IPS-18c (cell line): ENCODE results near the gene C14orf180.
"Not testable (repeated sequence)": the region's sequence is repeated elsewhere in the genome, so short reads cannot be mapped to it uniquely, and the experiment has no call there.

Experiments used
- H3K4me3 ChIP-seq: 2 replicates; pipeline ENCODE4 v1.7.0; 2013; ENCODE audit warnings: low read depth, mild to moderate bottlenecking, low read length, moderate library complexity; ENCODE audit not compliant: insufficient read depth
- H3K9me3 ChIP-seq: one replicate; pipeline ENCODE4 v1.6.1; 2013; ENCODE audit warnings: mild to moderate bottlenecking, low read length, moderate library complexity; ENCODE audit not compliant: control insufficient read depth, insufficient read depth

C14orf180 gene

DNA sequence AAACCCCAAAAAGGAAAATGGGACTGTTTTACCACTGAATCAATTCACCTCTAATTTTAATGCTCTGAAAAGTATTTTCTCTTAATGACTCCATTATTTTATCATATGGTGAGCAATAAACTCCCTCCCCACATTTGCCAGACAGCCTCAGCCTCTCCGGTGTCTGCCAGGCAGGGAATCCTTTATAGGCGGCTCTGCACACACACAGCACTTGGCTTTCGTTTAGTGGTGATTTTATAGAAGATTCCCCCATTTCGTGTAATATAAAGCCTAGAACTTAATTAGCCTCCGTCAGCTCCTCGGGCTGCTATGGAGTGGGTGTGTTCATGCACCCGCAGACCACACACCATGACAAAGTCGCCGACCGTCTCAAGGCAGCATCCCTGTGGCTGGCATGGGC lies 10.1 kb upstream of the C14orf180 start:
- H3K4me3 ChIP-seq = no peak overlapping the region
- no peaks in the 10 kb centered on the region for H3K9me3 ChIP-seq

GRCh38 chr14:104571246-104571645 lies 8.3 kb upstream of the C14orf180 start:
- H3K4me3 ChIP-seq = no peak overlapping the region
- no peaks in the 10 kb centered on the region for H3K9me3 ChIP-seq

GRCh38 chr14:104572024-104572626 lies 7.4 kb upstream of the C14orf180 start:
- H3K9me3 ChIP-seq = no peaks in the 10 kb centered on the region
- no peak overlapping the region for H3K4me3 ChIP-seq

DNA sequence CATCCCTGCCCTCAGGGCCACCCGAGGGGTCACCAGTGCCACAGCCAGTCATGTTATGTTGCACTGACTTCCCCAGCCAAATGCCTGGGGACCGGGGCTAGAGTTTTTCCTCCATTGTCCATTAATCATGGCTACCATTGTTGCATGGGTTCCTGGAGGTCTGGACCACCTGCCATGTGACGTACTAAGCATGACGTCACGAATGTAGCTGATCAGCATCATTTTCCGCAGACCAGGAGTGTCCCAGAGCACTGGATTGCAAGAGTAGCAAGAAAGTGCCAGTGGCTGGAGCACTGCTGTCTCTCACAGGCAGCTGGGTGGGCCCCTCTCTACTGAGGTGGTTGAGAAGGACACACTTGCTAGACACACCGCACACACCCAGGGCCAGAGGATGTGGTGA lies 6.9 kb upstream of the C14orf180 start:
- Histone ChIP-seq H3K4me3 (no peak overlapping the region), H3K9me3 (no peaks in the 10 kb centered on the region)

DNA sequence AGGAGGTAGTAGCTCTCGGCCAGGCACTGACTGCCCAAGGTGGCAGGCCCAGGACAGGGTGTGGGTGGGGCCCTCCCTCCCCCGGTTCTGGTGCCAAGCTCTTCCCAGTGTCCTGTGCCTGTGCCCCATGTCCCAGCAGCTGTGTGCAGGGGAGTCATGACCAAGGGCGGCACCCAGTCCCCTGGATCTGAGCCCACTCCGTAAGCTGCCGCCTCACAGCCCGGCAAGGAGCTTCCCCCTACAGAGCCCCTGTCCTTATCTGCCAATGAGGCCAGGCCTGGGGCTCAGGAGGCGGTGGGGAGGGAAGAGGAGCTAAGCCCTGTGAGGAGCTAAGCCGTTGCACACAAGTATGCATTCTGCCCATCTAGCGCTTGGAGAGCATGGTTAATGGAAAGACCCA lies 5.6 kb upstream of the C14orf180 start:
- Histone ChIP-seq H3K9me3 (no peaks in the 10 kb centered on the region), H3K4me3 (no peak overlapping the region)

GRCh38 chr14:104574536-104574935 lies 5.0 kb upstream of the C14orf180 start:
- Histone ChIP-seq H3K4me3 (no peak overlapping the region), H3K9me3 (no peaks in the 10 kb centered on the region)

DNA sequence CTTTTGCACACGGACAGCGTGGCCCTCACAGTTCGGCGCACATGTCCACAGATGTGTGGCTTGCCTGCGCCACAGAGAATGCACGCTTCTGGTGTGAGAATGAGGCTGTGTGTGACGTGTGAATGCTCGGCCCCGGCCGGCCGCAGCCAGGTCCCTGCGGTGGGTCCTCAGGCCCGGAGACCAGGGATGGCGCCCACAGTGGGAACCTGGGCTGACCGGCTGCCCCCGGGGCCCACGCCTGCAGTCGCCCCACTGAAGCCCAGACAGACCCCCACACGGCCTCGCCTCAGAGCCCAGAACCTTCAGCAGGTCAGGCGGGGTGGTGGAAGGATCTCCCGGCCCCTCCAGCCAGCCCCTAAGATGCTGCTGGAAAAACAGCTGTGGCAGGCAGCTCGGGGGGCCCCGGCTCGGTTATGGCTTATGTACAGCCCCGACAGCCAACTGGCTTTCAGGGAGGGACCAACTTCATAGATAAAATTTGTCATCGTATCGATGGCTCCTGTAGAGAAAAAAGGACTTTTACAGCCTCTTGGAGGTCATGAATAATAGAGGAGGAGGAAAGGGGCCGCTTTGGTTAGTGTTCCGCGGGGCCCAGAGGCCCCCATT lies 4.5 kb upstream of the C14orf180 start:
- H3K9me3 ChIP-seq = no peaks in the 10 kb centered on the region
- no peak overlapping the region for H3K4me3 ChIP-seq

- H3K4me3 ChIP-seq = no peak overlapping the region; the same call in 1 of the 2 replicates
- no peaks in the 10 kb centered on the region for H3K9me3 ChIP-seq
Observed at GRCh38 chr14:104576232-104576969, 3.2 kb upstream of the C14orf180 start.

DNA sequence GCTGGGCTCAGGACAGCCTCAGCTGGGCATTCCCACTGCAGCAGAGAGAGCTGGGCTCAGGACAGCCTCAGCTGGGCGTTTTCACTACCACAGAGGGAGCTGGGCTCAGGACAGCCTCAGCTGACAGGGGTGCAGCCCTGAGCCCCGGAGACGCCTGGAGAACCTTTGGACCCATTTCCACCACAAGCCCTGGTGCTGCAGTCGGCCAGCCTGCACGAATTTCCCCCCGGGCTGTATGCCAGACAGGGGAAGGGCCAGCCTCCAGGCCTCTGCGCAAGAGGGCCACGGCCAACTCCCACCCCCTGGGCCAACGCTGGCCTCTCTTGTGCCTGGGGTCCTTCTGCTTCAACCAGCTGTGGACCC lies 2.6 kb upstream of the C14orf180 start:
- H3K9me3 ChIP-seq = no peaks in the 10 kb centered on the region

GRCh38 chr14:104577426-104577825 lies 2.1 kb upstream of the C14orf180 start:
- Histone ChIP-seq H3K9me3 (no peaks in the 10 kb centered on the region), H3K4me3 (no peak overlapping the region)

More for the DNA sequence above, 2.6 kb upstream of the C14orf180 start:
- H3K4me3 ChIP-seq = no peak overlapping the region

DNA sequence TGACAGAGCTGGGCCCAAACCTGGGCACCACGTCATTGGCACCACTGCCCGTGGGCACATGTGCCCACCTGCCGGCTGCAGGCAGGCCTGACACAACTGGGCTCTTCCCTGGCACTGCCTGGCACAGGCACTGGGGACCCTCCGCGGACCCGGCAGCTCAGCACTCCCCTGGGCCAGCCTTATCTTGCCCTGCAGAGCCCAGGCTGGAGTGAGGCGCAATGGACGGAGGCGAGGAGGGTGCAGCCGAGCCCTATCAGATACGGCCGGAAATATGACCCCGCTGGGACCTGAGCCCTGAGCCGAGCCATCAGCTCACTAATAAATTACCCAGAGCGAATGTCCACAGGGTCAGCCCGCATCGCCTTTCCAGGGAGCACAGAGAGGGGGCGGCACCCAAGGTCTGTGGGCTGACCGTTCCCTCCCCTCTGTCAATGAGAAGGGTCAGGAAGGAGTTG lies 1.7 kb upstream of the C14orf180 start:
- Histone ChIP-seq H3K4me3 (no peak overlapping the region), H3K9me3 (no peaks in the 10 kb centered on the region)

- Histone ChIP-seq H3K4me3 (no peak overlapping the region), H3K9me3 (no peaks in the 10 kb centered on the region)
Observed at GRCh38 chr14:104578321-104578720, 1.2 kb upstream of the C14orf180 start.

DNA sequence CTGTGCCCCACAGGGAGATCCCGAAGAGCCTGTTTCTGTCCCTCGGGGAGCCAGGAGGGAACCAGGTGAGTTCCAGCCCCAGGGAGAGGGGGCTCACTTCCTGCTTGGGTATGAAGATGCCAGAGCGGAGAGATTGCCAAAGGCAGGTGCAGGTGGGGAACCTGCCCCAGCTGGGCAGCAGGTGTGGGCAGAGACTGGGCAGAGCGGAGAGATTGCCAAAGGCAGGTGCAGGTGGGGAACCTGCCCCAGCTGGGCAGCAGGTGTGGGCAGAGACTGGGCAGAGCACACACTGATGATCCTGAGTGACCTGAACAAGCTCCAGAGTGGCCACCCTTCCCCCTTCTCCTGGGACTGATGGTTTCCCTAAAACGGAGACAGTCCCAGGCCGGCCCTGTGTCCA lies 375 bp downstream of the C14orf180 start:
- H3K9me3 ChIP-seq, H3K4me3 ChIP-seq: not testable (repeated sequence)

DNA sequence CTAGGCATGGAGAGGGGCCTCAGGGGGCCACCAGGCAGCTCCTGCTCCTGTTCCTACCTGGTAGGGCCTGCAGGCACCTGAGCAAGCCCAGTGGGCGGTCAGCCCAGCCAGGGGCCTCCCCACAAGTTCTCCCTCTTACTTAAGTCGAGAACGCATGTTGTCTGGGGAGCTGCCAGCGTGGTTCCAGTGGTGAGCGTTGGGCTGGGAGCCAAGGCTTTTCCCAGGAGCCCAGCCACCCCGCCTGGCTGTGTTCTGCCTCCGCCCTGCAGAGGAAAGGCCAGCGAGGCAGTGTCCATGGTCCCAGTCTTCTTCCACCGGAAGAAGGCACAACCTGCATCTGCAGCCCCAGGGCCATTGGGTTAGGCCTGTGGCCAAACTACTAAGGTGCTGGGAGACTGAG lies 1.4 kb downstream of the C14orf180 start:
- H3K4me3 ChIP-seq = no peak overlapping the region
- no peaks in the 10 kb centered on the region for H3K9me3 ChIP-seq

DNA sequence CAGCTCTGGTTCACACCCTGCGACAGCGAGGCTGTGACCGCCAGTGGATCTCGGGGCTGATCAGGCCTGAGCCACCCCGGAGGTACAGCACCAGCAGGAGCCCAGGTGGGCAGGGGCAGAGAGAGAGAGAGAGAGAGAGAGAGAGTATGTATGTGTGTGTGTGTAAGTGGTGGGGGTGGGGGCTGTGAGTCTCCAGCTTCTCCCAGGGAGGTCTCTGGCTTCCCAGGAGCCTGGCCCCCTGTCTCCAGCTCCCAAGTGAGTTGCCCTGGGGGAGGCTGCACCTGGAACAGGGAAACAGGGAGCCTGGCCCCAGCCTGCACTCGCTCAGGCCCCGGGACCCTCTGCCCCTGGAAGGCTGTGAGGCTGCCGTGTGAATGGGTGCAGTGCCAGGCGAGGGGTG lies 2.0 kb downstream of the C14orf180 start:
- no peak overlapping the region for H3K4me3 ChIP-seq
- no peaks in the 10 kb centered on the region for H3K9me3 ChIP-seq

DNA sequence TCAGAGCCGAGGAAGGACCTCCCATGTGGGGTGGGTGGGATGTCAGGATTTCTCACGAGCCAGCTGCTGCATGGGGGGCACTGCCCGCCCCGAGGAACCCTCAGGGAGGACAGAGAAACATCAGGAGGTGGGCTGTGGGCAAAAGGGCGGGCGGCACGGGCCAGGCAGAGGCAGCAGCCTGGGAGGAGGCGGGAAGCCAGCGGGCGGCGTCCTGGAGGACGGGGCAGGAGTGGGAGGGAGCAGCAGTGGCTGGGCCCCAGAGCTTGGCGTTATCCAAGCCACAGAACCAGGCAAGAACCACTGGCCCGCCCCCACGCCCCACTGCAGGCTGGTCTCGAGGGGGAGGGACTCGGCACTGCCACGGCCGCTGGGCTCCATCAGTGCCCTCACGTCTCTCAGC lies 2.4 kb downstream of the C14orf180 start:
- Histone ChIP-seq H3K9me3 (no peaks in the 10 kb centered on the region), H3K4me3 (no peak overlapping the region)

- Histone ChIP-seq H3K4me3 (no peak overlapping the region), H3K9me3 (no peaks in the 10 kb centered on the region)
Observed at GRCh38 chr14:104582662-104583061, 3.1 kb downstream of the C14orf180 start.
